Ecto neural progenitor cell (in vitro differentiated cells): ENCODE data around the gene CAMK4.

Experiments
- DNase-seq: peaks from one replicate; pipeline ENCODE4 v3.0.0-alpha.2; 2018; ENCODE audit warnings: low spot score

The CAMK4 gene

GRCh38 chr5:111229221-111229835, 5.1 kb downstream of the CAMK4 start:
- DNase-seq, result no peak

- no peak for DNase-seq
These were observed 6.0 kb downstream of the CAMK4 start for GRCh38 chr5:111229871-111230810.

GRCh38 chr5:111231119-111231518, 6.9 kb downstream of the CAMK4 start:
- no peak for DNase-seq

- no peak for DNase-seq
These were observed 8.3 kb downstream of the CAMK4 start for GRCh38 chr5:111232311-111233051.

DNA sequence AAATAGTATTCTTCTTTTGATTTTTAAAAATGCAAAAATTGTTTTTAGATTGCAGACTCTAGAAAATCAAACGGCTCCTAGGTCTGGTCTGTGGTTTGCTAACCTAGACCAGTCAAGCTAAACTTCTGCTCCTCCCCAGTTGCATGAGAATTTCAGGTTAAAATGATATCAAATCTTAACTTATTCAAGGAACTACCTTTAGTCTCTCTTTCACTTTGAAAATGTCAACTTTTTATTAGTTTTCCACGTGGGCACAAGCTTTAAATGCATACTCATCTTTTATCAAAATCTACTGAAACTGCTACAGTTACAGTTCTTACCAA, 8.8 kb downstream of the CAMK4 start:
- no peak for DNase-seq

GRCh38 chr5:111234125-111234524, 9.9 kb downstream of the CAMK4 start:
- DNase-seq, result no peak

- no peak for DNase-seq
These were observed 11.5 kb downstream of the CAMK4 start for GRCh38 chr5:111235635-111236034.

DNA sequence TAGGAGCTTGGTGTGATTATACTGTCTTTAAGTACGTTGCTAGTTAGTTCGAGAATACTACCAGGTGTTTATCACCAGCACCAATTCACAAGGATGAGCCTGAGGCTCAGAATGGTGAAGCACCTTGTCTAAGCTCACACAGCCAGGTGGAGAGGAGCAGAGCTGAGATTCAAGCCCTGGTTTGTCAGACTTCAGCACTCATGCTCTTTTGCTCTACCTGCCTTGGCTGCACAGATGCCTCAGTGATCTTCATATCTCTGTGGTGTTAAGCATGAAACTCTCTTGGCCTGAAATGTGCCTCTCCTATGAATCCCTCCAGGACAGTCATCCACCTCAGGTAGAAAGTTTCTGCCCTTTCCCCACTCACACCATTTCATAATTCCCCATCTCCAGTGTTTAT, 12.2 kb downstream of the CAMK4 start:
- no peak for DNase-seq

DNA sequence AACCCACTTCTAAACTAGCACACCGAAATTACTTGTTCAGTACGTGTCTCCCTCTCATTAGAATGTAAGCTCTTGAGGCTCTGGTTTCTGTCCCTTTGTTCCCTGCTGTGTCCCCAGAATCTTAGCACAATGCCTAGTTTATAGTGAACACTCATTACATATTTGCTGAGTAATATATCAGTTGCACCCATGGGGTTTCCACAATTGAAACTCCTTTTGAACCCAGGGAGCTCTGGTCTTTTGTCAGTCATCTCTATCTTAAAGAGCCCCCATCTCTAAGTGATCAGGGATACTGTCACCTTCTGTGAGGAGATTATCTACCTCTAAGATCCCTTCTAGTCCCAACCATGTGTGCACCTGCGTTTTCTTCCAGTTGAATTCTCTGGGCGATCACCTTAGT, 12.8 kb downstream of the CAMK4 start:
- DNase-seq, result no peak

DNA sequence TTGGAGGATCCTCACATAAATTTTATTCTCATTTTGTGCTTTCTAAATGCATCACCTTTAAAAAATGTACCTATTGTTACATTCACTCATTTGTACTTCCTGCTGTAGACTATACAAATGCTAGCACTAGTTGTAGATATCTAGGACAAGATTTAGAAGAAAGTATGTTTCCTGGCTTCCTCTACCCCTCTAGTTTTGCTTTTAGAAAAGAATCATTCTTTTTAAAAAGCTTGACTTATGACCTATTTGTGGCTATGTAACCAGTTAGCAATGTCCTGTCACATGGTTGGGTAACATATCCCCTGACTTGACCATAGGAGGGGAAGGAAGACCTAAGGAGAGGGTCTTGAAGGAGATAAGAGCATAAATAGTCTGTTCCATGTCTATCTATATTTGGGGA, 13.3 kb downstream of the CAMK4 start:
- no peak for DNase-seq

DNA sequence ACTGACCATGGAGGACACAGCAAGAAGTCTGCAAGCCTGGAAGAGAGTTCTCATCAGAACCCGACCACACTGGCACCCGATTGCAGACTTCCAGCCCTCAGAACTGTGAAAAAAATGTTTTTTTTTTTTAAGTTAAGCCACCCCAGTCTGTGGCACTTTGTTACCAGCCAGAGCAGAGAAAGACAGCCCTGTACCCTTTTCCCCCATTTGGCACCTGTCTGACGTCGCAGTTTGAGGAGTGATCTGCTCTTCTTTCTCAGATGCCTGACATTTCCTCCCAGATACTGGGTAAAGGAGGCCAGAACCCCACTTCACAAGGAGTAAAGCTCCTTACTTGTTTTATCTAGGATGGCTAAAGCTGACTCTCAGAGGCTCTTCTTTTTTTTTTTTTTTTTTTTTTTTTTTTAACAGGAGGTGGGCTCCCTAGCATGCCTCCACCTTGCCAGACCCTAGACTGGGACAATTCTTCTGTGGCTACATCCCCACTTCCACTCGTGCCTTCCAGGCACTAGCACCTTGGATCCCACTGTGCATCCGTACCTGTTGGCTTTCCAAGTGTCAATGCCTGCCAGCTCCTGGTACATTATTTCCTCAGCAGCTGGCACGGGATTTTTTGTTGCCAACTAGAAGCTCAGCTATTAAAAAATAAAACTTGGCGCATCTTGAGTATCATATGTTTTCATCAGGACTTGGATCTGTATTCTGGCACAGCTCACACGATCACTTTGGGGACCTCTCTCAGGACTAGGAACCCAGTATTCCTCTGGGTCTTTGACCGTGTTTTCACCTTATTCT, 14.4 kb downstream of the CAMK4 start:
- DNase-seq, result no peak

GRCh38 chr5:111241696-111242095, 17.5 kb downstream of the CAMK4 start:
- DNase-seq, result no peak

DNA sequence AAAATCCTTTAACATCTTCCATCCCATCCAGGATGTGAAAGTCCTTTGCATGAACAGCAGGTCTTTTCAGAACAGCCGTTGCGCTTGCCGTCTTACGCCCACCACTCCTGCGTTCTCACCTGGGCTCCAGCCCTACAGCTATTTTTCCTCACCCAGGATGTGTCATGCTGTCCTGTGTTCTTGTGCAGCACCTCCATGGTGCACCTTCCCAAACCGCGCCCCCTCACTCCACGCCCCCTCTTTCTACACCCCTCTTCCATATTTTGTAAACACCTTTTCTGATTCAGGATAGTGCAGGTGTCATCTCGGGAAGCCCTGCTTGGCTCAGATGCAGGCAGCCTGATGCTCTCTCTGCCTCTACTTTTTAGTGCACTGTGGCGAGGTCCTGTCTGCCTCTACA, 18.4 kb downstream of the CAMK4 start:
- DNase-seq, result no peak

GRCh38 chr5:111243318-111243717, 19.1 kb downstream of the CAMK4 start:
- DNase-seq, result no peak

GRCh38 chr5:111245654-111246053, 21.5 kb downstream of the CAMK4 start:
- DNase-seq, result no peak

DNA sequence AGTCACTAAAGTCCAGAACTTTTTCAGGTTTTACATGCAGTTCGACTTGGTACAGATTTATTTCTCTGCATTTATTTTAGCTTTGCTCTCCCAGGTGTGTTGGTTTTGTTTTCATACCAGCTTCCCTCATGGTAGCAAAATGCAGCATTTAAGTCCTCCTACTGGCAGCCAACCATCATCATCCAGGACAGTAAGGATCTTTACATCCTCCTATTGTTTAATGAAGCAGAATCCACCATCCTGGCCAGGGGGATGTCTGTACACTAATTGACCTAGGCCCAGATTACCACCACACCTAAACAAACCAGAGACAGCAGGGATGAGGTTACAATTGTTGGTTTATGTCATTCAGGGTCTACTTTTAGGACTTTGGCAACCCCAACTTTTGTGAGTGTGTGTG, 22.3 kb downstream of the CAMK4 start:
- no peak for DNase-seq

DNA sequence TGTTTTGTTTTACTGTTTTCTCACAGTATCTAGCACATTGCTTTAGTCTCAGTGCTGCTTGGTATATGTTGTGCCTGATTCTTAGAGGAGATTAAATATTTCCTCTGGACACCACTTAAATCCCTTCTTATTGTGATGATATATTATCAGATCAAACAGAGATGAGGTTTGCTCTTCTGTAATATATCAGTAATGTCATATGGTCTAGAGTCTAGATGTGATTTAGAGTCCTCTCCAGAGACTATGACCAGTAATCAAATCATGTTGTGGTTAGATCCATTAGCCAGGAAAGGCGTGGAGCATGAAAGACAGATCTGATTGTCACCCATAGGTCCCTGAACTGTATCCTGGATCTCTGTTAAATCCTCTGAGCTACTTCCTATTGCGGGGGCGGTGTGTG, 24.4 kb downstream of the CAMK4 start:
- no peak for DNase-seq

DNA sequence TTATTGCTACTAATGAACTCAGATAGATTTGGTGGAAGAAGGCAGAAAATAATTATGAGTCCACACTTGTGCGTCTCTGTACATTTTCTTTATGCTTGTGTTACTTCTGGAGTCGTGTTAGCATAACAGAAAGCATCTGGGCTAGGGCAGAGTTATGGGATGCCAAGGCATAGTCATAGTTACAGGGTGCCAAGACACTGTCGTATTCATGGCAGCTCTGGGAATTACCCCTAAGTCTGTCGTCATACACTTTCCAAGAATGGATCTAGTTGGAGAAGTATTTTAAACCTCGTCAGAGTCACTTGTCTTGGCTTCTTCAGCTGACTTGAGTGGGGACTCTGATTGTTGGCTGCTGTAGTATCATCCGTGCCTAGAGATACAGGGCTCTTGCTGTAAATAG, 27.7 kb downstream of the CAMK4 start:
- no peak for DNase-seq

- no peak for DNase-seq
These were observed 28.8 kb downstream of the CAMK4 start for GRCh38 chr5:111252799-111253545.

- no peak for DNase-seq
These were observed 30.4 kb downstream of the CAMK4 start for GRCh38 chr5:111254613-111255012.

DNA sequence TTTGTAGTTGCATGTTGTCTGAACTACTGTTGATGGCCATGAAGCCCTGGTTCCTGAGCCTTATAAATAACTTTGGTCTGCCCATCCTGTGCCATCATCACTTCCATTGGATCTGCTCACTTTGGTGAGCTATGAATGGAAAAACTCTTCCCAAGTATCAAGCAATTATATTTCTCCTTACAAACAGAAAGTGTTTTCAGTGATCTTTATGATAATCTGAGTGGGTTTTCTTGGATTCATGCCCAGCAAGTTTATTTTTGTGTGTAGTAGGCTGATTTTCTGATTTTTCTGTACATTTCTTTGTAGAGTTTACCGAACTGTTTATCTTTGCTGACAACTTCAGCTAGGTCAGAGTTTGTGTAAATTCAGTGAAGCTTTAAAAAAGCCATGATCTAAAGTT, 31.0 kb downstream of the CAMK4 start:
- no peak for DNase-seq

GRCh38 chr5:111256128-111256527, 31.9 kb downstream of the CAMK4 start:
- no peak for DNase-seq
